NT2/D1 (cell line): Measurements from ENCODE around the gene TRIOBP.

Experiments
- SUZ12 ChIP-seq: IDR thresholded peaks from 2 replicates; pipeline ENCODE4 v1.6.1; 2011; ENCODE audit not compliant: insufficient read length, insufficient read depth; ENCODE audit errors: extremely low read depth
- YY1 ChIP-seq: IDR thresholded peaks from 2 replicates; pipeline ENCODE4 v1.6.1; 2011; ENCODE audit not compliant: insufficient read length, insufficient read depth

GRCh38 chr22:37784829-37785495, 88.1 kb downstream of the TRIOBP start:
- TF ChIP-seq YY1 (no peak), SUZ12 (no peak)
